ENCODE measurements around the gene PLXNA4. TPM values are rescaled to one million over a fixed set of nuclear protein-coding genes. Genes with fewer than 3 reads are reported as not detected.
A peak's percentile ranks its signal among the peaks of the same experiment; 100 is the strongest.

The PLXNA4 gene
- total RNA-seq, 1 donor from 2014 or later, result 16.2 TPM

GRCh38 chr7:132485600-132486273, 90.5 kb downstream of the PLXNA4 start:
- peaks cover 16% of the 10 kb centered on the region for H3K36me3 Mint-ChIP-seq (ENCODE audit: unreplicated experiment)
- no peak overlapping the region for H3K27ac Mint-ChIP-seq (ENCODE audit: unreplicated experiment)
- no peak for DNase-seq
- no peak overlapping the region for H3K4me3 Mint-ChIP-seq (ENCODE audit: unreplicated experiment)
- TF ChIP-seq CTCF (IDR thresholded peaks at IDR 0.05; ENCODE audit: partially characterized antibody, unreplicated experiment), result no peak
- peaks cover 3% of the 10 kb centered on the region for H3K27me3 Mint-ChIP-seq (ENCODE audit: unreplicated experiment)
- H3K9me3 Mint-ChIP-seq (ENCODE audit: unreplicated experiment), result peaks cover 4% of the 10 kb centered on the region
- H3K4me1 Mint-ChIP-seq (ENCODE audit: low read depth, unreplicated experiment), result peaks cover 28% of the 10 kb centered on the region

- Mint-ChIP-seq H3K36me3 (ENCODE audit: unreplicated experiment) (peaks cover 16% of the 10 kb centered on the region), H3K4me3 (ENCODE audit: unreplicated experiment) (no peak overlapping the region), H3K27me3 (ENCODE audit: unreplicated experiment) (peaks cover 5% of the 10 kb centered on the region), H3K9me3 (ENCODE audit: unreplicated experiment) (peaks cover 4% of the 10 kb centered on the region), H3K27ac (ENCODE audit: unreplicated experiment) (no peak overlapping the region), H3K4me1 (ENCODE audit: low read depth, unreplicated experiment) (peaks cover 28% of the 10 kb centered on the region)
- TF ChIP-seq CTCF (IDR thresholded peaks at IDR 0.05; ENCODE audit: partially characterized antibody, unreplicated experiment), result no peak
- no peak for DNase-seq
These were observed 91.1 kb downstream of the PLXNA4 start for GRCh38 chr7:132485136-132485535.

- no peaks in the 10 kb centered on the region for H3K9me3 Mint-ChIP-seq (ENCODE audit: unreplicated experiment)
- H3K4me3 Mint-ChIP-seq (ENCODE audit: unreplicated experiment), result no peak overlapping the region
- peaks cover 16% of the 10 kb centered on the region for H3K4me1 Mint-ChIP-seq (ENCODE audit: low read depth, unreplicated experiment)
- no peak overlapping the region for H3K27ac Mint-ChIP-seq (ENCODE audit: unreplicated experiment)
- TF ChIP-seq CTCF (IDR thresholded peaks at IDR 0.05; ENCODE audit: partially characterized antibody, unreplicated experiment), result no peak
- H3K27me3 Mint-ChIP-seq (ENCODE audit: unreplicated experiment), result peaks cover 8% of the 10 kb centered on the region
- no peak for DNase-seq
- peaks cover 8% of the 10 kb centered on the region for H3K36me3 Mint-ChIP-seq (ENCODE audit: unreplicated experiment)
These were observed 93.4 kb downstream of the PLXNA4 start for GRCh38 chr7:132482866-132483265.

- Mint-ChIP-seq H3K4me3 (ENCODE audit: unreplicated experiment) (no peak overlapping the region), H3K36me3 (ENCODE audit: unreplicated experiment) (peaks cover 13% of the 10 kb centered on the region), H3K27me3 (ENCODE audit: unreplicated experiment) (peaks cover 10% of the 10 kb centered on the region), H3K9me3 (ENCODE audit: unreplicated experiment) (no peaks in the 10 kb centered on the region), H3K4me1 (ENCODE audit: low read depth, unreplicated experiment) (peaks cover 9% of the 10 kb centered on the region), H3K27ac (ENCODE audit: unreplicated experiment) (no peak overlapping the region)
- no peak for DNase-seq
- TF ChIP-seq CTCF (IDR thresholded peaks at IDR 0.05; ENCODE audit: partially characterized antibody, unreplicated experiment), result no peak
These were observed 95.7 kb downstream of the PLXNA4 start for GRCh38 chr7:132480534-132480933.

- Mint-ChIP-seq H3K4me1 (ENCODE audit: low read depth, unreplicated experiment) (peaks cover 47% of the 10 kb centered on the region), H3K27me3 (ENCODE audit: unreplicated experiment) (peaks cover 18% of the 10 kb centered on the region), H3K36me3 (ENCODE audit: unreplicated experiment) (peaks cover 5% of the 10 kb centered on the region), H3K27ac (ENCODE audit: unreplicated experiment) (peak overlapping the region; percentile 97), H3K9me3 (ENCODE audit: unreplicated experiment) (peaks cover 10% of the 10 kb centered on the region), H3K4me3 (ENCODE audit: unreplicated experiment) (peak overlapping the region; percentile 68)
- TF ChIP-seq CTCF (IDR thresholded peaks at IDR 0.05; ENCODE audit: partially characterized antibody, unreplicated experiment), result no peak
- no peak for DNase-seq
These were observed 99.7 kb downstream of the PLXNA4 start for GRCh38 chr7:132476541-132476940.
